GM12872 (cell line): ENCODE data around the gene MST1.

Source experiments
- CTCF ChIP-seq: IDR thresholded peaks from 3 replicates; pipeline ENCODE4 v1.5.1; 2011; ENCODE audit warnings: low read depth, mild to moderate bottlenecking, low read length, moderate library complexity; ENCODE audit not compliant: insufficient read depth

MST1 gene

GRCh38 chr3:49639551-49639950 lies 49.7 kb downstream of the MST1 start:
- TF ChIP-seq CTCF = no peak

- no peak for TF ChIP-seq CTCF
These were observed 50.8 kb downstream of the MST1 start for GRCh38 chr3:49638445-49638844.

GRCh38 chr3:49636883-49637609 lies 52.2 kb downstream of the MST1 start:
- no peak for TF ChIP-seq CTCF

GRCh38 chr3:49634736-49635135 lies 54.5 kb downstream of the MST1 start:
- no peak for TF ChIP-seq CTCF
